Measurements from ENCODE around the gene EQTN.

GRCh38 chr9:27282269-27282668 is 14.7 kb downstream of the EQTN start:
- TF ChIP-seq CTCF (IDR thresholded peaks at IDR 0.05) (no peak), POLR2A (IDR thresholded peaks at IDR 0.05; ENCODE audit: low read depth) (no peak), POLR2AphosphoS5 (IDR thresholded peaks at IDR 0.05) (no peak), EP300 (IDR thresholded peaks at IDR 0.05) (no peak)

Data from esophagus muscularis mucosa (tissue), 4 donors.